Mesenchymal stem cell (in vitro differentiated cells and primary cell): ENCODE results near the gene SPATS2.

Experiments
- DNase-seq: peaks from one replicate; pipeline ENCODE4 v3.0.0-alpha.2; 2013
- H2AFZ ChIP-seq: one replicate; pipeline ENCODE4 v1.6.1; 2013; ENCODE audit warnings: low read depth, mild to moderate bottlenecking, control low read depth, inconsistent platforms, low read length, moderate library complexity
- H2AK5ac ChIP-seq: 2 replicates; pipeline ENCODE4 v1.6.1; 2013; ENCODE audit warnings: low read length, moderate library complexity, mild to moderate bottlenecking, inconsistent platforms; ENCODE audit not compliant: severe bottlenecking
- H2BK120ac ChIP-seq: one replicate; pipeline ENCODE4 v1.6.1; 2013; ENCODE audit warnings: low read depth, mild to moderate bottlenecking, inconsistent platforms, low read length, moderate library complexity
- H2BK12ac ChIP-seq, 2 experiments: one replicate each; pipeline ENCODE4 v1.6.1; 2013; ENCODE audit warnings: inconsistent platforms in 2 of 2, low read length in 2 of 2, mild to moderate bottlenecking in 2 of 2, moderate library complexity in 2 of 2, control low read depth in 1 of 2
- H2BK15ac ChIP-seq: one replicate; pipeline ENCODE4 v1.6.1; 2013; ENCODE audit warnings: mild to moderate bottlenecking, low read depth, inconsistent platforms; ENCODE audit not compliant: poor library complexity, severe bottlenecking
- H2BK5ac ChIP-seq: 2 replicates; pipeline ENCODE4 v1.6.1; 2013; ENCODE audit warnings: low read depth, mild to moderate bottlenecking, low read length, control low read depth, inconsistent platforms; ENCODE audit not compliant: poor library complexity, severe bottlenecking
- H3K14ac ChIP-seq, 2 experiments: one replicate each; pipeline ENCODE4 v1.6.1; 2013; ENCODE audit warnings: inconsistent platforms in 2 of 2, low read length in 2 of 2, control low read depth in 1 of 2, mild to moderate bottlenecking in 1 of 2, moderate library complexity in 1 of 2
- H3K18ac ChIP-seq, 2 experiments: one replicate each; pipeline ENCODE4 v1.6.1; 2013; ENCODE audit warnings: inconsistent platforms in 2 of 2, low read length in 2 of 2, control low read depth in 1 of 2, low read depth in 1 of 2, mild to moderate bottlenecking in 1 of 2
- H3K23ac ChIP-seq, 2 experiments: one replicate each; pipeline ENCODE4 v1.6.1; 2013; ENCODE audit warnings: inconsistent platforms in 2 of 2, low read length in 2 of 2, mild to moderate bottlenecking in 2 of 2, moderate library complexity in 2 of 2, control low read depth in 1 of 2
- H3K27ac ChIP-seq: 2 replicates; pipeline ENCODE4 v1.5.1; 2013; ENCODE audit warnings: mild to moderate bottlenecking, moderate library complexity, low read length, control low read depth, inconsistent platforms; ENCODE audit not compliant: poor library complexity, severe bottlenecking
- H3K27me3 ChIP-seq, 2 experiments: 2 replicates each; pipeline versions ENCODE4 v1.6.1 to v1.7.0; 2013; ENCODE audit warnings: low read length in 2 of 2, mild to moderate bottlenecking in 2 of 2, moderate library complexity in 2 of 2, control low read depth in 1 of 2, inconsistent platforms in 1 of 2; ENCODE audit not compliant: control insufficient read depth in 1 of 2, insufficient read depth in 1 of 2
- H3K36me3 ChIP-seq, 2 experiments: 2 replicates each; pipeline versions ENCODE4 v1.6.1 to v1.7.0; 2013; ENCODE audit warnings: low read length in 2 of 2, control low read depth in 1 of 2, inconsistent platforms in 1 of 2, low read depth in 1 of 2, mild to moderate bottlenecking in 1 of 2; ENCODE audit not compliant: insufficient read depth in 2 of 2, control insufficient read depth in 1 of 2
- H3K4ac ChIP-seq, 2 experiments: one replicate each; pipeline ENCODE4 v1.6.1; 2013; ENCODE audit warnings: inconsistent platforms in 2 of 2, low read length in 2 of 2, mild to moderate bottlenecking in 2 of 2, moderate library complexity in 2 of 2, control low read depth in 1 of 2, low read depth in 1 of 2
- H3K4me1 ChIP-seq: 2 replicates; pipeline ENCODE4 v1.6.1; 2013; ENCODE audit warnings: low read depth, low read length, control low read depth; ENCODE audit not compliant: control insufficient read depth, insufficient read depth
- H3K4me2 ChIP-seq: 2 replicates; pipeline ENCODE4 v1.6.1; 2013; ENCODE audit warnings: low read length, mild to moderate bottlenecking, inconsistent platforms; ENCODE audit not compliant: poor library complexity, severe bottlenecking
- H3K4me3 ChIP-seq, 2 experiments: 2 replicates each; pipeline versions ENCODE4 v1.5.1 to v1.7.0; 2013; ENCODE audit warnings: low read length in 2 of 2, mild to moderate bottlenecking in 2 of 2, control low read depth in 1 of 2, low read depth in 1 of 2; ENCODE audit not compliant: insufficient read depth in 1 of 2
- H3K79me1 ChIP-seq: replicated peaks from 2 replicates; pipeline ENCODE4 v1.6.1; 2013; ENCODE audit warnings: mild to moderate bottlenecking, control low read depth, low read length, inconsistent platforms; ENCODE audit not compliant: poor library complexity, severe bottlenecking
- H3K9ac ChIP-seq: 2 replicates; pipeline ENCODE4 v1.7.0; 2013; ENCODE audit warnings: mild to moderate bottlenecking, low read length, moderate library complexity
- H3K9me3 ChIP-seq: 2 replicates; pipeline ENCODE4 v1.7.0; 2013; ENCODE audit warnings: mild to moderate bottlenecking, low read length; ENCODE audit not compliant: control insufficient read depth
- H4K8ac ChIP-seq: one replicate; pipeline ENCODE4 v1.6.1; 2013; ENCODE audit warnings: inconsistent platforms, mild to moderate bottlenecking, low read length, moderate library complexity
- H4K91ac ChIP-seq: one replicate; pipeline ENCODE4 v1.6.1; 2013; ENCODE audit warnings: mild to moderate bottlenecking, low read length, inconsistent platforms
- WGBS: methylation state at CpG from one replicate; pipeline ENCODE4 v1.1.7; 2013; ENCODE audit warnings: mixed read lengths; 5-methylcytosine and 5-hydroxymethylcytosine counted together

The SPATS2 gene

GRCh38 chr12:49340095-49340870 is 27.0 kb upstream of the SPATS2 start:
- peaks cover 43% of the 10 kb centered on the region for H3K4me1 ChIP-seq
- WGBS = 48% methylated on average over 2 of the region's 6 CpGs
- no peak overlapping the region for H4K8ac ChIP-seq
- peaks cover 94 to 95% of the 10 kb centered on the region in 2 experiments for H3K27me3 ChIP-seq
- H3K27ac ChIP-seq = no peak overlapping the region
- no peaks in the 10 kb centered on the region for H3K79me1 ChIP-seq
- no peak overlapping the region for H4K91ac ChIP-seq
- H2BK12ac ChIP-seq = no peak overlapping the region
- no peaks in the 10 kb centered on the region for H3K36me3 ChIP-seq
- no peak overlapping the region for H3K4ac ChIP-seq
- H3K9ac ChIP-seq = no peak overlapping the region
- no peak overlapping the region for H2AFZ ChIP-seq
- no peak overlapping the region for H3K14ac ChIP-seq
- H2AK5ac ChIP-seq = no peak overlapping the region
- no peak for DNase-seq
- H3K23ac ChIP-seq = no peak overlapping the region
- H3K9me3 ChIP-seq = no peaks in the 10 kb centered on the region
- no peak overlapping the region for H2BK15ac ChIP-seq
- no peak overlapping the region for H3K18ac ChIP-seq
- H2BK120ac ChIP-seq = no peak overlapping the region
- H3K4me3 ChIP-seq = no peak overlapping the region
- H2BK5ac ChIP-seq = no peak overlapping the region
- H3K4me2 ChIP-seq = no peak overlapping the region

- no peak for DNase-seq
- Histone ChIP-seq H3K4ac (no peak overlapping the region), H3K27ac (no peak overlapping the region), H3K79me1 (no peaks in the 10 kb centered on the region), H2AK5ac (no peak overlapping the region), H3K36me3 (no peaks in the 10 kb centered on the region), H3K23ac (peak overlapping the region in 1 of 2 experiments; percentile 19), H2AFZ (no peak overlapping the region), H3K9me3 (no peaks in the 10 kb centered on the region), H3K14ac (no peak overlapping the region), H3K4me2 (no peak overlapping the region), H2BK120ac (no peak overlapping the region), H4K8ac (no peak overlapping the region), H2BK12ac (no peak overlapping the region), H2BK15ac (no peak overlapping the region), H4K91ac (no peak overlapping the region), H3K4me3 (no peak overlapping the region), H3K9ac (no peak overlapping the region), H2BK5ac (no peak overlapping the region), H3K18ac (no peak overlapping the region), H3K27me3 (peaks cover 94 to 95% of the 10 kb centered on the region in 2 experiments), H3K4me1 (peaks cover 51% of the 10 kb centered on the region)
- 19% methylated on average over 12 of the region's 14 CpGs for WGBS
Measured at GRCh38 chr12:49340971-49341776, 26.1 kb upstream of the SPATS2 start.

- no peak overlapping the region for H2BK15ac ChIP-seq
- peaks cover 52% of the 10 kb centered on the region for H3K4me1 ChIP-seq
- no peak overlapping the region for H3K9ac ChIP-seq
- H2AK5ac ChIP-seq = no peak overlapping the region
- H3K27me3 ChIP-seq = peaks cover 94 to 96% of the 10 kb centered on the region in 2 experiments
- no peaks in the 10 kb centered on the region for H3K36me3 ChIP-seq
- no peak overlapping the region for H3K4ac ChIP-seq
- no peak overlapping the region for H4K91ac ChIP-seq
- H3K18ac ChIP-seq = no peak overlapping the region
- 5% methylated on average over 20 of the region's 21 CpGs for WGBS
- DNase-seq = no peak
- no peak overlapping the region for H2BK120ac ChIP-seq
- H2BK5ac ChIP-seq = no peak overlapping the region
- peak overlapping the region in 1 of 2 experiments; percentile 43 for H3K4me3 ChIP-seq
- no peak overlapping the region for H2BK12ac ChIP-seq
- no peaks in the 10 kb centered on the region for H3K9me3 ChIP-seq
- H2AFZ ChIP-seq = peak overlapping the region; percentile 49
- peak overlapping the region; percentile 63 for H3K4me2 ChIP-seq
- H3K27ac ChIP-seq = no peak overlapping the region
- no peak overlapping the region for H3K14ac ChIP-seq
- H3K79me1 ChIP-seq = no peaks in the 10 kb centered on the region
- H3K23ac ChIP-seq = no peak overlapping the region
- H4K8ac ChIP-seq = no peak overlapping the region
Measured at GRCh38 chr12:49341777-49342065, 25.5 kb upstream of the SPATS2 start.
